ENCODE results near the gene FOCAD. TPM values are rescaled to one million over a fixed set of nuclear protein-coding genes. Genes with fewer than 3 reads are reported as not detected.

FOCAD gene
- total and polyA plus RNA-seq, 10 of the 15 experiments (the other 5 are each of a cell fraction or from before 2014, with no cell fraction given) = 13.7 to 93.0 (median 41.8) TPM

- TF ChIP-seq ZNF687 (IDR thresholded peaks at IDR 0.05) = no peak
- TF ChIP-seq POU2F2 (IDR thresholded peaks at IDR 0.05; ENCODE audit: borderline replicate concordance, low read depth, low read length) = no peak
- no peak for TF ChIP-seq E2F4 (IDR thresholded peaks at IDR 0.05; ENCODE audit: low read depth, low read length)
These were observed 153.1 kb downstream of the FOCAD start (continued) for GRCh38 chr9:20837166-20837565.

GRCh38 chr9:20838218-20838617 lies 154.2 kb downstream of the FOCAD start:
- Histone ChIP-seq H3K36me3 (ENCODE audit: control insufficient read depth in 2 of 2, insufficient read depth in 2 of 2, low read length in 1 of 2) (peaks cover 1 to 6% of the 10 kb centered on the region in 2 experiments; a peak in 3 of 4 replicates), H3K4me2 (ENCODE audit: control insufficient read depth, insufficient read depth) (no peak overlapping the region), H3K9ac (ENCODE audit: control insufficient read depth, insufficient read depth, low read length) (no peak overlapping the region), H3K4me3 (no peak overlapping the region), H3K27ac (ENCODE audit: control insufficient read depth, insufficient read depth) (no peak overlapping the region), H4K20me1 (ENCODE audit: control insufficient read depth, insufficient read depth) (no peaks in the 10 kb centered on the region), H3K9me3 (replicated peaks; ENCODE audit: control insufficient read depth, insufficient read depth, low read length) (peaks cover 1% of the 10 kb centered on the region; the same call in 2 of the 3 replicates), H2AFZ (ENCODE audit: control insufficient read depth, low read depth, low read length) (no peak overlapping the region), H3K27me3 (replicated peaks in 1 of 2; ENCODE audit: control insufficient read depth in 2 of 2, insufficient read depth in 2 of 2, low read length in 1 of 2) (no peaks in the 10 kb centered on the region), H3K4me1 (ENCODE audit: control insufficient read depth, insufficient read depth, low read length) (no peaks in the 10 kb centered on the region), H3K79me2 (ENCODE audit: control insufficient read depth, insufficient read depth, low read length) (no peaks in the 10 kb centered on the region)
- 92% methylated on average over 1 of the region's 1 CpG for WGBS (ENCODE audit: insufficient coverage, insufficient replicate concordance, low lambda C conversion rate, missing lambda C conversion rate)
- BruUV-seq (replicated peaks) = no TSS peak
- no peak for DNase-seq (ENCODE audit: low read depth, low spot score)
- ChIA-PET CTCF (interaction anchor here (1.0 kb wide), 1 partner anchor 146 kb away, joined by 3 read pairs; no protein-coding TSS in a partner anchor), POLR2A (interaction anchor here (0.6 to 1.3 kb wide), 3 partner anchors 11 to 130 kb away, joined by 3 to 4 read pairs (median 3); no protein-coding TSS in a partner anchor), RAD21 (ENCODE audit: unreplicated experiment) (no interaction called here), SMC1A (ENCODE audit: uncharacterized antibody, unreplicated experiment) (interaction anchor here (1.0 kb wide), 1 partner anchor 11 kb away, joined by 3 read pairs; no protein-coding TSS in a partner anchor)
- ATAC-seq = no peak
- intact Hi-C loops (cut with micrococcal nuclease; ENCODE audit: unreplicated experiment) = no loop called here
- TF ChIP-seq CHD4 (IDR thresholded peaks at IDR 0.05) = no peak
- TF ChIP-seq BRCA1 (IDR thresholded peaks at IDR 0.05; ENCODE audit: low read depth, low read length) = no peak
- TF ChIP-seq SMARCA5 (IDR thresholded peaks at IDR 0.05) = no peak
- no peak for TF ChIP-seq HSF1 (IDR thresholded peaks at IDR 0.05; ENCODE audit: low read depth, low read length)
- no peak for TF ChIP-seq TARDBP (IDR thresholded peaks at IDR 0.05; ENCODE audit: borderline replicate concordance)
- no peak for TF ChIP-seq PKNOX1 (IDR thresholded peaks at IDR 0.05)
- in situ Hi-C loops (cut with MboI) = no loop called here
- FAIRE-seq = no peak
